LNCaP clone FGC (cell line): ENCODE results near the gene TMEM9.

Source experiments
- DNase-seq: peaks from one replicate; pipeline ENCODE4 v3.0.0-alpha.2; 2011; ENCODE audit warnings: low read depth
- H3K4me3 ChIP-seq: 2 replicates; pipeline ENCODE4 v1.5.1; 2011; ENCODE audit warnings: mild to moderate bottlenecking, low read depth, low read length, control low read depth
- TF ChIP-seq, protein P1 (sequence below): IDR thresholded peaks from 2 replicates; pipeline ENCODE4 v1.5.1; 2012; ENCODE audit warnings: mild to moderate bottlenecking; ENCODE audit not compliant: control insufficient read depth, insufficient read depth; ENCODE audit errors: extremely low read depth

The TMEM9 gene

DNA sequence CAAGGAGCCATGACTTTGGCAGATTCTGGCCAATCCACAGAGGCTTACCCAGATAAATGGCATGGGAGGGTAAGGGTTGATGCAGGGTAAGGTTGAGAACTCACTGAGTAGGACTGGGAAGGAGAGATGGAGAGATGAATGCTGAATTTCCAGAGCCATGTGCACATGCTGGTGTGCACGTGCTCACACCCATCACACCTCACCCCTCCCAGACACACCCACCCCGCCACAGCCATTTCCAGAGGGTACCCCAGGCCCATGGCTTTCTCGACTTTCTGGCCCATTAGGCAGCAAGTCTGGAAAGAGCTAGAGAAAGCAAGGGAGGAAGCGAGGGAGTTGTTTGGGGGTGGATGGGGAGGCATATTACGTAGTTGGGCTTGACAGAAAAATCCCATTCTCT lies 43.7 kb downstream of the TMEM9 start:
- H3K4me3 ChIP-seq = no peak overlapping the region
- TF ChIP-seq, protein P1, sequence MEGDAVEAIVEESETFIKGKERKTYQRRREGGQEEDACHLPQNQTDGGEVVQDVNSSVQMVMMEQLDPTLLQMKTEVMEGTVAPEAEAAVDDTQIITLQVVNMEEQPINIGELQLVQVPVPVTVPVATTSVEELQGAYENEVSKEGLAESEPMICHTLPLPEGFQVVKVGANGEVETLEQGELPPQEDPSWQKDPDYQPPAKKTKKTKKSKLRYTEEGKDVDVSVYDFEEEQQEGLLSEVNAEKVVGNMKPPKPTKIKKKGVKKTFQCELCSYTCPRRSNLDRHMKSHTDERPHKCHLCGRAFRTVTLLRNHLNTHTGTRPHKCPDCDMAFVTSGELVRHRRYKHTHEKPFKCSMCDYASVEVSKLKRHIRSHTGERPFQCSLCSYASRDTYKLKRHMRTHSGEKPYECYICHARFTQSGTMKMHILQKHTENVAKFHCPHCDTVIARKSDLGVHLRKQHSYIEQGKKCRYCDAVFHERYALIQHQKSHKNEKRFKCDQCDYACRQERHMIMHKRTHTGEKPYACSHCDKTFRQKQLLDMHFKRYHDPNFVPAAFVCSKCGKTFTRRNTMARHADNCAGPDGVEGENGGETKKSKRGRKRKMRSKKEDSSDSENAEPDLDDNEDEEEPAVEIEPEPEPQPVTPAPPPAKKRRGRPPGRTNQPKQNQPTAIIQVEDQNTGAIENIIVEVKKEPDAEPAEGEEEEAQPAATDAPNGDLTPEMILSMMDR = no peak
- DNase-seq = no peak

DNA sequence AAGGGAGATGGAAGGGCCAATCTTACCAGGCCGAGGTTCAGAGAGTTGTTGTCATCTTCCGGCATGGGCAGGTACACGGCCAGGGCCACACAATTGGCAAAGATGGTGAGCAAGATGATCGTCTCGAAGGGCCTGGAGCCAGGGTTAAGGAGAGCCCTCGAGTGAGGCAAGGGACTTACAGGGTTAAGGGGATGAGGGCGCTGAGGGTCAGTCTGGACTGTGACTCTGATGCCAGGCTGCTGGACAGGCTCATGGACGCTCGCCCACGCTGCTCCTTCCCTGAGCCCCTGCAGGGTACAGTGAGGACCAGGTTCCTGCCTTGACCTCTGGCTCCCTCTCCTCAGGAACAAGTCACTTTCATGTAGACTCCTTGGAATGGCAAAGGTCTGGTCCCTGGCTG lies 44.1 kb downstream of the TMEM9 start:
- TF ChIP-seq, protein P1 = no peak
- DNase-seq = no peak
- no peak overlapping the region for H3K4me3 ChIP-seq

DNA sequence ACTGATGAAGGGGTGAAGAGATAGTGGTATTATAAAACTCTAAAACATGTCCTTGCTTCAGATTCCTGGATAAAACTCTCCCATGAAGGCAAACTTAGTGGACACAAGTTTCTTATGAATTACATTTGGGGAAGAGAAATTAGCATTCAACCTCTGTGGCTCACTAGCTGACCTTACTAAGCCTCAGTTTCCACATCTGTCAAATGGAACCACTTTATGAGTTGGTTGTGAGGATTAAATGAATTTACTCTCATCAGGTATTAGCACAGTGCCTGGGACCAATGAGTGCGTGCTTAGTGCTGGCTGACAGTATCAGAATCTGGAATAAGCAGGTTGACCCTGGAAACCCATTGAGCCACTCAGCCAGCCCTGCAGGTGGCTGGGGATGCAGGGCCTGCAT lies 44.6 kb downstream of the TMEM9 start:
- DNase-seq = no peak
- TF ChIP-seq, protein P1 = no peak
- H3K4me3 ChIP-seq = no peak overlapping the region

DNA sequence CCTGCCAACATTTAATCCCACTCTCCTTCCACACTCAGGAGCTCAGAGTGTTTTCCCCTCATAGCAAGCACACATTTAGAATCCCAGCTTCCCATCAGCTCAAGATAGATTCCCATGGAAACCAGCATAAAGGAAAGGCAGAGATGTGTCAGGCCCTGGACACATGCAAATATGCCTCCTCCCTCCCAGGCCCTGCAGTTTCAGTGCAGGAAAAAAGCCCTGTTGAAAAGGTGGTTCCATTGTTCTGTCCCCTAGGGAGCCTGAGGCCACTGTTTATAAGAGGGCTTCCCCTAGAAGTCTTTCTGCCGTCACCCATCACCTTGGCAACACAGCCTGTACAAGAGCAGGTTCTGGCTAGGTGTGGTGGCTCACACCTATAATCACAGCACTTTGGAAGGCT lies 45.7 kb downstream of the TMEM9 start:
- H3K4me3 ChIP-seq = no peak overlapping the region
- DNase-seq = no peak
- TF ChIP-seq, protein P1 = no peak

DNA sequence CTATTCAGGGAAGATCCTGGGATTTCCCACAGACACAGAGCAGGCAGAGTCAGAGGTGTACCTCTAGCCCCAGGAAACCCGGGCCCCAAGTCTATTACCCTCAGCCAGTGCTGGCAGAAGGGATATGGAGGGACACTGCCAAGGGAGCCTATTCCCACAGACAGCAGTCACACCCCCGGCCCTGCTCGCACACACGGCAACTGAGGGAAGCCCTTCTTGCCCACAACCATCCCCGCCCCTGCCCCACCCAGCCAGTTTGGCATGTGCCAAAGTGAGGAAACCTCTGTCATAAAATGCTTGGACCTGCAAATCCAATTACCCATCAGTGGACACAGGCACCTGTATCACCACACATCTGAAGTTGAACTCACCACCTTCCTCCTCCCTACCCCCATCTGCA lies 48.6 kb downstream of the TMEM9 start:
- TF ChIP-seq, protein P1 = no peak
- DNase-seq = no peak
- H3K4me3 ChIP-seq = no peak overlapping the region

DNA sequence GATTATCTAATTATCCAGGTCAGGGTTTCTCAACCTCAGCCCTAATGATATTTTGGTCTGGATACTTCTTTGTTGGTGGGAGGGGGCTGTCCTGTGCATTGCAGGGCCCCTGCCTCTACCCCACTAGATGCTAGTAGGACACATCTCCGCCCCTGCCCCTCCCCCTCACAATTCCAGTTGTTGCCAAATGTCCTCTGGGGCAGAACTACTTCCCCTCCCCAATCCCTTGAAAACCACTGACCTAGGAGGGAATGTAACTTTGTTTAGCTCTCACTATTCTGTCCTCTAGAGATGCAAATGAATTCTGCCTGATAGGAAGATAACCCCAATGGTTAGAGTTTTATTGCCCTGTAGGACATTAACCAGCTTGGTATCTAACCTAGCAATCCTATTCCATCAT lies 50.1 kb downstream of the TMEM9 start:
- no peak for DNase-seq
- TF ChIP-seq, protein P1 = no peak
- H3K4me3 ChIP-seq = no peak overlapping the region

DNA sequence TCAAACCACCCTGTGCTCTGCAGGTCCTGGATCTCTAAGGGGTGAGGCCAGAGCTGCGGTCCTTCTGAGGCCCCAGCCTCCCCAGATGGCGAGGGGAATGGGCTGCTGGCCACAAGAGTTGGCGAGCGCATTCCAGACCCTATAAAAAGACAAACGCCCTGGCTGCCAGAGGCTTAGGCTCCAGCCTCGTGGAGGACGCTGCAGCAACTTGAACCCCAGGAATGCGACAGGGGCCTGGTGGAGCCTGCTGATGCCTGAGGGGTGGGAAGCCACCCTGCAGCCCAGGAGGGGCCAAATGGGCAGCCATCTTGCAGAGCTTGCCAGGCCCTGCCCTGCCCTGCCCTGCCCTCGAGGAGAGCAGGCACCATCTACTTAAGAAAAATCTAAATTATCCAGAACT lies 50.6 kb downstream of the TMEM9 start:
- DNase-seq = no peak
- TF ChIP-seq, protein P1 = no peak
- H3K4me3 ChIP-seq = no peak overlapping the region
